Endothelial cell (in vitro differentiated cells): ENCODE data around the gene BOC. TPM values are rescaled to one million over a fixed set of nuclear protein-coding genes. Genes with fewer than 3 reads are reported as not detected.

ENCODE experiments used
- DNase-seq: peaks from one replicate; pipeline ENCODE4 v3.0.0; 2021; ENCODE audit warnings: low spot score
- H3K27ac Mint-ChIP-seq: one replicate; pipeline ENCODE4 v1.8.0; 2021; ENCODE audit warnings: mixed read lengths, inconsistent platforms; ENCODE audit not compliant: unreplicated experiment
- H3K27me3 Mint-ChIP-seq: one replicate; pipeline ENCODE4 v1.8.0; 2021; ENCODE audit warnings: mild to moderate bottlenecking, moderate library complexity, mixed read lengths, inconsistent platforms; ENCODE audit not compliant: unreplicated experiment
- H3K36me3 Mint-ChIP-seq: one replicate; pipeline ENCODE4 v1.8.0; 2021; ENCODE audit warnings: mild to moderate bottlenecking, low read depth, mixed read lengths, inconsistent platforms; ENCODE audit not compliant: unreplicated experiment
- H3K4me1 Mint-ChIP-seq: one replicate; pipeline ENCODE4 v1.8.0; 2021; ENCODE audit warnings: mild to moderate bottlenecking, mixed read lengths, inconsistent platforms; ENCODE audit not compliant: unreplicated experiment
- H3K4me3 Mint-ChIP-seq: one replicate; pipeline ENCODE4 v1.8.0; 2021; ENCODE audit warnings: mild to moderate bottlenecking, mixed read lengths, inconsistent platforms; ENCODE audit not compliant: unreplicated experiment
- H3K9me3 Mint-ChIP-seq: one replicate; pipeline ENCODE4 v1.8.0; 2021; ENCODE audit warnings: mixed read lengths, inconsistent platforms; ENCODE audit not compliant: unreplicated experiment
- total RNA-seq: library from RNA; stranded (reverse); fragmentation: NEBNext Ultra II Directional; extraction: Animal tissue kit (Norgen Biotek cat#: 25700); gene quantifications from one replicate; pipeline ENCODE4 v1.2.1, GENCODE V29; 2021; ENCODE audit not compliant: unreplicated experiment
- TF ChIP-seq, protein P1 (sequence below): fragments of 200-600 bp; sonication (generic); IDR thresholded peaks from one replicate; pipeline ENCODE4 v1.5.0; 2021; ENCODE audit warnings: antibody characterized with exemption; ENCODE audit not compliant: unreplicated experiment

The BOC gene
- total RNA-seq, 1 donor from 2014 or later, result 3.8 TPM

DNA sequence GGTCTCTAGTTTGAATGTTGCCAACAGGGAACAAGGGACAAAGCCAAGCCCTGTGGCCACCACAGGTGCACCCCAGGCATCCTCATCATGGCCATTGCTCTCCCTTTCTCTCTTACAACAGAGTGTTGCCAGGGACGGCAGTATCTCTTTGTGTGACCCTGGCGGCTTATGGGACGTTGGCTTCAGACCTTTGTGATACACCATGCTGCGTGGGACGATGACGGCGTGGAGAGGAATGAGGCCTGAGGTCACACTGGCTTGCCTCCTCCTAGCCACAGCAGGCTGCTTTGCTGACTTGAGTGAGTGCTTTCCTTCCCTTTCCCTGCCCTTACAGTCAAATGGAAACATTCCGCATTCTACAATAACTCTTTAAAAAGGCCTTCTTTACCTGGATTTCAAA, 38.2 kb downstream of the BOC start:
- no peak overlapping the region for H3K27ac Mint-ChIP-seq
- H3K36me3 Mint-ChIP-seq, result peaks cover 4% of the 10 kb centered on the region
- peaks cover 9% of the 10 kb centered on the region for H3K4me1 Mint-ChIP-seq
- TF ChIP-seq, protein P1, sequence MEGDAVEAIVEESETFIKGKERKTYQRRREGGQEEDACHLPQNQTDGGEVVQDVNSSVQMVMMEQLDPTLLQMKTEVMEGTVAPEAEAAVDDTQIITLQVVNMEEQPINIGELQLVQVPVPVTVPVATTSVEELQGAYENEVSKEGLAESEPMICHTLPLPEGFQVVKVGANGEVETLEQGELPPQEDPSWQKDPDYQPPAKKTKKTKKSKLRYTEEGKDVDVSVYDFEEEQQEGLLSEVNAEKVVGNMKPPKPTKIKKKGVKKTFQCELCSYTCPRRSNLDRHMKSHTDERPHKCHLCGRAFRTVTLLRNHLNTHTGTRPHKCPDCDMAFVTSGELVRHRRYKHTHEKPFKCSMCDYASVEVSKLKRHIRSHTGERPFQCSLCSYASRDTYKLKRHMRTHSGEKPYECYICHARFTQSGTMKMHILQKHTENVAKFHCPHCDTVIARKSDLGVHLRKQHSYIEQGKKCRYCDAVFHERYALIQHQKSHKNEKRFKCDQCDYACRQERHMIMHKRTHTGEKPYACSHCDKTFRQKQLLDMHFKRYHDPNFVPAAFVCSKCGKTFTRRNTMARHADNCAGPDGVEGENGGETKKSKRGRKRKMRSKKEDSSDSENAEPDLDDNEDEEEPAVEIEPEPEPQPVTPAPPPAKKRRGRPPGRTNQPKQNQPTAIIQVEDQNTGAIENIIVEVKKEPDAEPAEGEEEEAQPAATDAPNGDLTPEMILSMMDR, result no peak
- H3K9me3 Mint-ChIP-seq, result no peaks in the 10 kb centered on the region
- no peak overlapping the region for H3K4me3 Mint-ChIP-seq
- H3K27me3 Mint-ChIP-seq, result no peaks in the 10 kb centered on the region
- DNase-seq, result no peak

DNA sequence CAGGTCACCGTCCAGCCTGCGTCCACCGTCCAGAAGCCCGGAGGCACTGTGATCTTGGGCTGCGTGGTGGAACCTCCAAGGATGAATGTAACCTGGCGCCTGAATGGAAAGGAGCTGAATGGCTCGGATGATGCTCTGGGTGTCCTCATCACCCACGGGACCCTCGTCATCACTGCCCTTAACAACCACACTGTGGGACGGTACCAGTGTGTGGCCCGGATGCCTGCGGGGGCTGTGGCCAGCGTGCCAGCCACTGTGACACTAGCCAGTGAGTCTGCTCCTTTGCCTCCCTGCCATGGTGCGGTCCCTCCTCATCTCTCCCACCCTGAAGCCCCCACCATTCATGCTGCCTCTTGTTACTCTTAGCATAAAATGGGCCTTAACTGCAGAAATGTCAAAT, 39.2 kb downstream of the BOC start:
- TF ChIP-seq, protein P1, result no peak
- no peaks in the 10 kb centered on the region for H3K27me3 Mint-ChIP-seq
- H3K36me3 Mint-ChIP-seq, result peaks cover 4% of the 10 kb centered on the region
- no peak overlapping the region for H3K4me3 Mint-ChIP-seq
- no peak overlapping the region for H3K27ac Mint-ChIP-seq
- peaks cover 9% of the 10 kb centered on the region for H3K4me1 Mint-ChIP-seq
- DNase-seq, result no peak
- no peaks in the 10 kb centered on the region for H3K9me3 Mint-ChIP-seq

DNA sequence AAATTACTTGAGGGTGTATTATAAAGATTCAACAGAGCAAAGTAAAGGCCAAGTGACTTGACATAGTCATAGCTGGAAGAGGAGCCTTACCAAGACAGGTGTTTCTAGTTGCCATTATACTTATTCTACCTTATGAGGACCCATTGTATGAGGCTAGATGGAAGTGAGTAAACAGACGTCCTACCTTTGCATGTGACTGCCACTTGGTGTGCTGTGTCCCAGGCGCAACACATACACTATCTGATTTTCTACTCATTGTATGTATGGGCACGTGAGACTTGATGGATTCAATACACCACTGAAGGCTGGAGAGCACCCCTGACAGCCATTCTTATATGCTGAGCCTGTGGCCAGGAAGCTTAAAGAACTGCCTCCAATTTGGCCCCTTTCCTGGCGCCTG, 40.5 kb downstream of the BOC start:
- H3K9me3 Mint-ChIP-seq, result no peaks in the 10 kb centered on the region
- peaks cover 4% of the 10 kb centered on the region for H3K4me1 Mint-ChIP-seq
- no peaks in the 10 kb centered on the region for H3K27me3 Mint-ChIP-seq
- DNase-seq, result no peak
- H3K36me3 Mint-ChIP-seq, result peaks cover 4% of the 10 kb centered on the region
- H3K27ac Mint-ChIP-seq, result no peak overlapping the region
- TF ChIP-seq, protein P1, result no peak
- H3K4me3 Mint-ChIP-seq, result no peak overlapping the region

DNA sequence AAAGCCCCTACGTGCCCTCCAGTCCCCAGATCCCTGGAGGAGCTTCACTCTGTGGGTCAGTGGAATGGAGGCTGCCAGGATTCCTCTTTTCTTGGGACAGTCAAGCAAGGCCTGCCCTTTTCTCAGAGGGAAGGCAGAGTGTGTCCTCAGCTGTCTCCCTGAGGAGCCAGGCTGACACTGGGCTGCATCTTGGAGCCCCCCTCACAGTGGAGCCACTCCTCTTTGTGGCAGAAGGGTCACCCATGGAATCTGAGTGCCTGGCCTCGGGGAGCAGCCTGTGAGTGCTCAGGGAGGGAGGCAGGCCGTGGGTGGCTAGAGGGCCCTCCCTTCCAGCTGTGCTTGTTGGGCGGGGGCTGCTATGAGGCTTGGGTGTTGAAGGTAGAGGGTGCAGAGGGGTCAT, 41.2 kb downstream of the BOC start:
- DNase-seq, result no peak
- TF ChIP-seq, protein P1, result no peak
- no peaks in the 10 kb centered on the region for H3K9me3 Mint-ChIP-seq
- H3K36me3 Mint-ChIP-seq, result peaks cover 4% of the 10 kb centered on the region
- no peaks in the 10 kb centered on the region for H3K27me3 Mint-ChIP-seq
- no peak overlapping the region for H3K27ac Mint-ChIP-seq
- H3K4me3 Mint-ChIP-seq, result no peak overlapping the region
- H3K4me1 Mint-ChIP-seq, result no peaks in the 10 kb centered on the region

DNA sequence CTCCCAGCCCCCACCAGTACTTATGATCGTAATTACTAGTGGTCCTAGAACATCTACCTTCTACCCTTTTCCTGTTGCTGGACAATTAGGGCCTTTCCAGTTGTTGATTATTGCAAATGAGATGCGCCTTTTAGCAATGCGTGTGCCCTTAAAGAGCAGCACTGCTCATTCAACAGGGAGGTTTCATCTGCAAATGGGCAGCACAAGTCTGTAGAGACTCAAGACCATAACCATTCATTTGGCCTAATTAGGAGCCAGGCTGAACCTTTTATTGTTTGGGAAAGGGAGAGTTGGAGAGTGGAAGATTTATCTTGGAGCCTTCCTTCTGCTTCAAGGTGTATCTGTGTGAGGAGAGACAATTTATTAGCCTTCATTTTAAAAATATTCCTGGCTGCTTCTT, 42.3 kb downstream of the BOC start:
- Mint-ChIP-seq H3K4me3 (no peak overlapping the region), H3K27ac (no peak overlapping the region)

More for the DNA sequence above, 42.3 kb downstream of the BOC start:
- TF ChIP-seq, protein P1, result no peak
- H3K27me3 Mint-ChIP-seq, result no peaks in the 10 kb centered on the region
- H3K4me1 Mint-ChIP-seq, result no peaks in the 10 kb centered on the region
- H3K9me3 Mint-ChIP-seq, result no peaks in the 10 kb centered on the region
- DNase-seq, result no peak
- peaks cover 4% of the 10 kb centered on the region for H3K36me3 Mint-ChIP-seq
